GM23338 (cell line): ENCODE data around the gene FAM111A. TPM values are rescaled to one million over a fixed set of nuclear protein-coding genes. Genes with fewer than 3 reads are reported as not detected.

Experiments used
- ATAC-seq: fragments of 200-7000 bp; cut with Tn5 transposase; 3 replicates; pipeline ENCODE4 v1.9.1; 2020
- DNase-seq: peaks from one replicate; pipeline ENCODE4 v3.0.0-alpha.2; 2015; ENCODE audit warnings: low spot score
- H2AFZ ChIP-seq: fragments of 200-600 bp; sonication (generic); 2 replicates; pipeline ENCODE4 v1.8.0; 2016; ENCODE audit warnings: antibody characterized with exemption, mild to moderate bottlenecking, moderate library complexity
- H3F3A ChIP-seq: fragments of 200-600 bp; sonication (generic); replicated peaks from 2 replicates; pipeline ENCODE4 v1.8.0; 2017; ENCODE audit warnings: antibody characterized with exemption, mixed run types, low read depth
- H3K27ac ChIP-seq: fragments of 200-600 bp; sonication (generic); 2 replicates; pipeline ENCODE4 v1.6.1; 2016; ENCODE audit warnings: low read depth
- H3K27me3 ChIP-seq: fragments of 200-600 bp; sonication (generic); 2 replicates; pipeline ENCODE4 v1.8.0; 2016; ENCODE audit warnings: mild to moderate bottlenecking, mixed run types, moderate library complexity; ENCODE audit not compliant: insufficient read depth
- H3K36me3 ChIP-seq: fragments of 200-600 bp; sonication (generic); 2 replicates; pipeline ENCODE4 v1.8.0; 2016; ENCODE audit warnings: mild to moderate bottlenecking; ENCODE audit not compliant: insufficient read depth
- H3K4me1 ChIP-seq: fragments of 200-600 bp; sonication (generic); 2 replicates; pipeline ENCODE4 v1.8.0; 2016; ENCODE audit warnings: mild to moderate bottlenecking, moderate library complexity; ENCODE audit not compliant: insufficient read depth
- H3K4me2 ChIP-seq: fragments of 200-600 bp; sonication (generic); 2 replicates; pipeline ENCODE4 v1.7.1; 2017; ENCODE audit warnings: mixed run types
- H3K4me3 ChIP-seq: fragments of 200-600 bp; sonication (generic); 2 replicates; pipeline ENCODE4 v1.6.1; 2016; ENCODE audit warnings: mixed run types
- H3K79me2 ChIP-seq: fragments of 200-600 bp; sonication (generic); replicated peaks from 2 replicates; pipeline ENCODE4 v1.8.0; 2017; ENCODE audit warnings: mild to moderate bottlenecking; ENCODE audit not compliant: insufficient read depth
- H3K9me2 ChIP-seq: fragments of 200-600 bp; sonication (generic); 2 replicates; pipeline ENCODE4 v1.8.0; 2017; ENCODE audit not compliant: insufficient read depth
- H4K20me1 ChIP-seq: fragments of 200-600 bp; sonication (generic); replicated peaks from 2 replicates; pipeline ENCODE4 v1.8.0; 2017; ENCODE audit warnings: mild to moderate bottlenecking; ENCODE audit not compliant: insufficient read depth
- H3K27ac Mint-ChIP-seq: 2 replicates; pipeline ENCODE4 v1.8.0; 2020; ENCODE audit warnings: inconsistent platforms, mild to moderate bottlenecking, moderate library complexity, mixed read lengths
- H3K27me3 Mint-ChIP-seq: 3 replicates; pipeline ENCODE4 v1.8.0; 2022; ENCODE audit warnings: low read depth, mild to moderate bottlenecking, moderate library complexity, mixed read lengths, inconsistent platforms; ENCODE audit not compliant: insufficient read depth, poor library complexity
- H3K36me3 Mint-ChIP-seq: 3 replicates; pipeline ENCODE4 v1.8.0; 2021; ENCODE audit warnings: low read depth, mild to moderate bottlenecking, inconsistent platforms, moderate library complexity, mixed read lengths
- H3K4me1 Mint-ChIP-seq: 3 replicates; pipeline ENCODE4 v1.8.0; 2020; ENCODE audit warnings: mild to moderate bottlenecking, inconsistent platforms, mixed read lengths
- H3K4me3 Mint-ChIP-seq: 3 replicates; pipeline ENCODE4 v1.8.0; 2021; ENCODE audit warnings: moderate library complexity, mild to moderate bottlenecking, inconsistent platforms, mixed read lengths
- H3K9me3 Mint-ChIP-seq: 3 replicates; pipeline ENCODE4 v1.8.0; 2020; ENCODE audit warnings: moderate library complexity, mild to moderate bottlenecking, inconsistent platforms, mixed read lengths
- CREB1 ChIP-seq: fragments of 250-450 bp; sonication (Bioruptor Pico); IDR thresholded peaks from 2 replicates; pipeline ENCODE4 v1.5.0; 2020; ENCODE audit warnings: low read depth, mild to moderate bottlenecking, moderate library complexity
- CTCF ChIP-seq, 2 experiments: fragments of 200-600 bp in 1 of 2; sonication (generic) in 1 of 2; conservative IDR thresholded peaks; 2 replicates each; pipeline versions ENCODE4 v1.5.1 to v1.6.1; 2016 to 2017; ENCODE audit warnings: antibody characterized with exemption in 2 of 2, low read depth in 2 of 2, mild to moderate bottlenecking in 2 of 2, moderate library complexity in 1 of 2
- ETS1 ChIP-seq: IDR thresholded peaks from 2 replicates; pipeline ENCODE4 v1.6.1; 2016; ENCODE audit warnings: antibody characterized with exemption
- EZH2phosphoT487 ChIP-seq: fragments of 200-600 bp; sonication (generic); IDR thresholded peaks from one replicate; pipeline ENCODE4 v1.8.1; 2018; ENCODE audit warnings: antibody characterized with exemption; ENCODE audit not compliant: unreplicated experiment
- JUNB ChIP-seq: IDR thresholded peaks from one replicate; pipeline ENCODE4 v1.6.1; 2016; ENCODE audit warnings: antibody characterized with exemption; ENCODE audit not compliant: unreplicated experiment
- NANOG ChIP-seq: IDR thresholded peaks from 2 replicates; pipeline ENCODE4 v1.6.1; 2016; ENCODE audit warnings: antibody characterized with exemption, borderline replicate concordance
- POLR2AphosphoS5 ChIP-seq: IDR thresholded peaks from 2 replicates; pipeline ENCODE4 v1.6.1; 2016; ENCODE audit warnings: antibody characterized with exemption, low read depth
- REST ChIP-seq: IDR thresholded peaks from one replicate; pipeline ENCODE4 v1.6.1; 2018; ENCODE audit warnings: antibody characterized with exemption; ENCODE audit not compliant: unreplicated experiment
- STAT1 ChIP-seq: IDR thresholded peaks from one replicate; pipeline ENCODE4 v1.6.1; 2016; ENCODE audit warnings: antibody characterized with exemption; ENCODE audit not compliant: unreplicated experiment
- ZNF114 ChIP-seq: fragments of 250-450 bp; sonication (Bioruptor Pico); IDR thresholded peaks from 2 replicates; pipeline ENCODE4 v1.5.0; 2020; ENCODE audit warnings: mild to moderate bottlenecking, moderate library complexity
- ZNF331 ChIP-seq: fragments of 250-450 bp; sonication (Bioruptor Pico); IDR thresholded peaks from 2 replicates; pipeline ENCODE4 v1.5.0; 2020; ENCODE audit warnings: low read depth, mild to moderate bottlenecking, moderate library complexity
- polyA plus RNA-seq: library from polyadenylated mRNA; unstranded; fragments of >200 nt; fragmentation: Nextera tagmentation; extraction: Ambion mirVana; gene quantifications from 2 replicates; pipeline ENCODE4 v1.2.1, GENCODE V29; 2016
- total RNA-seq: library from RNA; depleted of rRNA; stranded (reverse); fragments of >200 nt; shearing (Covaris generic); gene quantifications from 2 replicates; pipeline ENCODE4 v1.2.3, GENCODE V29; 2014

The FAM111A gene
- total and polyA plus RNA-seq, 2 experiments from 2014 or later: 23.0 to 38.1 TPM

- peak overlapping the region; percentile 78 for H3K27ac Mint-ChIP-seq
- peak overlapping the region; percentile 99 for H3K4me2 ChIP-seq
- no peaks in the 10 kb centered on the region; the same call in 1 of the 2 replicates for H3K36me3 ChIP-seq
- peak overlapping the region; percentile 97 for H2AFZ ChIP-seq
- H3K4me3 Mint-ChIP-seq: peak overlapping the region; percentile 91
- peak; percentile 57 for ATAC-seq
- TF ChIP-seq EZH2phosphoT487: no peak
- TF ChIP-seq ETS1: no peak
- no peak for TF ChIP-seq REST
- no peak for TF ChIP-seq JUNB
- no peak for TF ChIP-seq POLR2AphosphoS5
- TF ChIP-seq ZNF331 (CRISPR knock-in tag): no peak
- TF ChIP-seq ZNF114: no peak
- TF ChIP-seq NANOG: no peak
- no peak for TF ChIP-seq CREB1 (CRISPR knock-in tag)
- no peak for TF ChIP-seq STAT1
- TF ChIP-seq CTCF (conservative IDR thresholded peaks at IDR 0.05; ENCODE audit: low read depth in 2 of 2): no peak
- H3K4me1 Mint-ChIP-seq: peaks cover 35% of the 10 kb centered on the region
- peaks cover 14% of the 10 kb centered on the region for H3K27me3 Mint-ChIP-seq
- peaks cover 13% of the 10 kb centered on the region for H3K4me1 ChIP-seq
- peaks cover 21% of the 10 kb centered on the region for H3K79me2 ChIP-seq
- peaks cover 6% of the 10 kb centered on the region; the same call in 1 of the 2 replicates for H3K27me3 ChIP-seq
- H3K9me2 ChIP-seq: no peaks in the 10 kb centered on the region; the same call in 1 of the 2 replicates
- H4K20me1 ChIP-seq: 0 out of 2 replicates have a peak, but pooled peaks cover 7% of the 10 kb centered on the region
- H3F3A ChIP-seq: peaks cover 5% of the 10 kb centered on the region; the same call in 1 of the 2 replicates
- DNase-seq: peak; percentile 81
- peaks cover 20% of the 10 kb centered on the region for H3K36me3 Mint-ChIP-seq
- peaks cover 4% of the 10 kb centered on the region for H3K9me3 Mint-ChIP-seq
- H3K27ac ChIP-seq: no peak overlapping the region; the same call in 1 of the 2 replicates
- peak overlapping the region; percentile 83 for H3K4me3 ChIP-seq
Observed at GRCh38 chr11:59173080-59173963, 30.7 kb downstream of the FAM111A start.
